H9 (cell line): Measurements from ENCODE around the gene FCN2. TPM values are rescaled to one million over a fixed set of nuclear protein-coding genes. Genes with fewer than 3 reads are reported as not detected.

Experiments used
- DNase-seq: peaks from one replicate; pipeline ENCODE4 v3.0.0-alpha.2; 2017
- H2AFZ ChIP-seq: one replicate; pipeline ENCODE4 v1.6.1; 2013; ENCODE audit warnings: mild to moderate bottlenecking, low read length, control low read depth, moderate library complexity
- H2AK5ac ChIP-seq: 2 replicates; pipeline ENCODE4 v1.6.1; 2013; ENCODE audit warnings: low read length, control low read depth, mixed read lengths; ENCODE audit not compliant: insufficient read length
- H2BK120ac ChIP-seq: one replicate; pipeline ENCODE4 v1.6.1; 2013; ENCODE audit warnings: low read depth, mild to moderate bottlenecking, low read length, control low read depth, inconsistent platforms; ENCODE audit not compliant: poor library complexity, severe bottlenecking
- H2BK12ac ChIP-seq: 2 replicates; pipeline ENCODE4 v1.6.1; 2013; ENCODE audit warnings: low read length, control low read depth, mixed read lengths, low read depth; ENCODE audit not compliant: insufficient read length
- H2BK15ac ChIP-seq: 2 replicates; pipeline ENCODE4 v1.6.1; 2013; ENCODE audit warnings: low read depth, low read length, control low read depth
- H2BK20ac ChIP-seq: one replicate; pipeline ENCODE4 v1.6.1; 2013; ENCODE audit warnings: low read depth, mild to moderate bottlenecking, low read length, control low read depth, inconsistent platforms; ENCODE audit not compliant: poor library complexity, severe bottlenecking
- H2BK5ac ChIP-seq: 2 replicates; pipeline ENCODE4 v1.6.1; 2013; ENCODE audit warnings: low read length, control low read depth, mixed read lengths; ENCODE audit not compliant: insufficient read length
- H3K14ac ChIP-seq: 2 replicates; pipeline ENCODE4 v1.6.1; 2013; ENCODE audit warnings: low read length, control low read depth; ENCODE audit not compliant: insufficient read depth
- H3K18ac ChIP-seq: 2 replicates; pipeline ENCODE4 v1.6.1; 2013; ENCODE audit warnings: low read depth, mild to moderate bottlenecking, mixed read lengths, low read length, control low read depth; ENCODE audit not compliant: insufficient read length
- H3K23ac ChIP-seq: 2 replicates; pipeline ENCODE4 v1.6.1; 2013; ENCODE audit warnings: low read length, control low read depth, mixed read lengths, low read depth; ENCODE audit not compliant: insufficient read length
- H3K23me2 ChIP-seq: 2 replicates; pipeline ENCODE4 v1.6.1; 2013; ENCODE audit warnings: low read depth, mild to moderate bottlenecking, mixed read lengths, low read length, control low read depth; ENCODE audit not compliant: insufficient read length, poor library complexity, severe bottlenecking
- H3K27ac ChIP-seq: 2 replicates; pipeline ENCODE4 v1.5.1; 2013; ENCODE audit warnings: low read length, control low read depth, mixed read lengths, low read depth; ENCODE audit not compliant: insufficient read length
- H3K27me3 ChIP-seq: 2 replicates; pipeline ENCODE4 v1.6.1; 2013; ENCODE audit warnings: low read length, control low read depth, inconsistent platforms; ENCODE audit not compliant: insufficient read depth
- H3K4ac ChIP-seq: 2 replicates; pipeline ENCODE4 v1.6.1; 2013; ENCODE audit warnings: low read depth, mild to moderate bottlenecking, control low read depth, inconsistent platforms, low read length, moderate library complexity
- H3K4me1 ChIP-seq: 2 replicates; pipeline ENCODE4 v1.6.1; 2013; ENCODE audit warnings: low read length, control low read depth, inconsistent platforms; ENCODE audit not compliant: insufficient read depth
- H3K4me2 ChIP-seq: 2 replicates; pipeline ENCODE4 v1.6.1; 2013; ENCODE audit warnings: low read length, control low read depth, mixed read lengths; ENCODE audit not compliant: insufficient read length, insufficient read depth
- H3K56ac ChIP-seq: 2 replicates; pipeline ENCODE4 v1.6.1; 2013; ENCODE audit warnings: low read depth, mild to moderate bottlenecking, mixed read lengths, low read length, control low read depth; ENCODE audit not compliant: insufficient read length
- H3K79me1 ChIP-seq: 2 replicates; pipeline ENCODE4 v1.6.1; 2013; ENCODE audit warnings: low read depth, mild to moderate bottlenecking, moderate library complexity, low read length, control low read depth, inconsistent platforms; ENCODE audit not compliant: insufficient read depth, poor library complexity, severe bottlenecking
- H3K79me2 ChIP-seq: 2 replicates; pipeline ENCODE4 v1.6.1; 2013; ENCODE audit warnings: low read length, control low read depth, inconsistent platforms; ENCODE audit not compliant: insufficient read depth
- H3K9ac ChIP-seq: 2 replicates; pipeline ENCODE4 v1.6.1; 2013; ENCODE audit warnings: low read length, control low read depth, mixed read lengths; ENCODE audit not compliant: insufficient read length; ENCODE audit errors: extremely low read depth
- H3K9me3 ChIP-seq: one replicate; pipeline ENCODE4 v1.6.1; 2013; ENCODE audit warnings: low read depth, low read length, inconsistent platforms; ENCODE audit not compliant: control insufficient read depth
- H3T11ph ChIP-seq: one replicate; pipeline ENCODE4 v1.6.1; 2013; ENCODE audit warnings: mild to moderate bottlenecking, low read length, control low read depth, inconsistent platforms
- H4K20me1 ChIP-seq: one replicate; pipeline ENCODE4 v1.6.1; 2013; ENCODE audit not compliant: control insufficient read depth, insufficient read length, insufficient read depth
- H4K5ac ChIP-seq: 2 replicates; pipeline ENCODE4 v1.6.1; 2013; ENCODE audit warnings: low read depth, mild to moderate bottlenecking, mixed read lengths, low read length, control low read depth; ENCODE audit not compliant: insufficient read length
- H4K8ac ChIP-seq: replicated peaks from 2 replicates; pipeline ENCODE4 v1.6.1; 2013; ENCODE audit warnings: low read length, control low read depth, mixed read lengths, low read depth; ENCODE audit not compliant: insufficient read length
- H4K91ac ChIP-seq: 2 replicates; pipeline ENCODE4 v1.6.1; 2013; ENCODE audit warnings: low read depth, mild to moderate bottlenecking, moderate library complexity, mixed read lengths, low read length, control low read depth; ENCODE audit not compliant: insufficient read length
- H3K27ac Mint-ChIP-seq, 3 experiments: 2 replicates in 2 of 3; 3 replicates in 1 of 3; pipeline ENCODE4 v1.8.0; 2020 to 2021; ENCODE audit warnings: mixed read lengths in 3 of 3, mild to moderate bottlenecking in 1 of 3, moderate library complexity in 1 of 3
- H3K27me3 Mint-ChIP-seq: 2 replicates; pipeline ENCODE4 v1.8.0; 2021; ENCODE audit warnings: low read depth, mild to moderate bottlenecking, moderate library complexity, mixed read lengths
- H3K36me3 Mint-ChIP-seq, 3 experiments: 2 replicates in 2 of 3; 3 replicates in 1 of 3; pipeline ENCODE4 v1.8.0; 2020 to 2021; ENCODE audit warnings: low read depth in 3 of 3, mixed read lengths in 3 of 3; ENCODE audit not compliant: insufficient read depth in 1 of 3
- H3K4me1 Mint-ChIP-seq, 2 experiments: 2 replicates each; pipeline ENCODE4 v1.8.0; 2020; ENCODE audit warnings: mixed read lengths in 2 of 2
- H3K4me3 Mint-ChIP-seq, 2 experiments: 2 replicates in 1 of 2; 3 replicates in 1 of 2; pipeline ENCODE4 v1.8.0; 2020 to 2021; ENCODE audit warnings: mild to moderate bottlenecking in 2 of 2, mixed read lengths in 2 of 2, moderate library complexity in 1 of 2
- H3K9me3 Mint-ChIP-seq, 2 experiments: 2 replicates in 1 of 2; 3 replicates in 1 of 2; pipeline ENCODE4 v1.8.0; 2020; ENCODE audit warnings: mild to moderate bottlenecking in 2 of 2, mixed read lengths in 2 of 2, moderate library complexity in 1 of 2
- WGBS: extraction: QIAGEN DNeasy Blood & Tissue Kit; methylation state at CpG from one replicate; pipeline ENCODE4 v1.1.7; 2013; ENCODE audit warnings: missing lambda C conversion rate, low lambda C conversion rate, mixed read lengths; ENCODE audit not compliant: insufficient read length; ENCODE audit errors: extremely low coverage; 5-methylcytosine and 5-hydroxymethylcytosine counted together
- total RNA-seq: library from RNA; stranded (reverse); gene quantifications from 2 replicates; pipeline ENCODE4 v1.2.1, GENCODE V29; 2021
- TF ChIP-seq, protein P1 (sequence below): fragments of 200-600 bp; sonication (generic); conservative IDR thresholded peaks from 3 replicates; pipeline ENCODE4 v1.8.0; 2021; ENCODE audit warnings: antibody characterized with exemption, mild to moderate bottlenecking

FCN2 gene
- total RNA-seq, 1 experiment from 2014 or later = not detected

DNA sequence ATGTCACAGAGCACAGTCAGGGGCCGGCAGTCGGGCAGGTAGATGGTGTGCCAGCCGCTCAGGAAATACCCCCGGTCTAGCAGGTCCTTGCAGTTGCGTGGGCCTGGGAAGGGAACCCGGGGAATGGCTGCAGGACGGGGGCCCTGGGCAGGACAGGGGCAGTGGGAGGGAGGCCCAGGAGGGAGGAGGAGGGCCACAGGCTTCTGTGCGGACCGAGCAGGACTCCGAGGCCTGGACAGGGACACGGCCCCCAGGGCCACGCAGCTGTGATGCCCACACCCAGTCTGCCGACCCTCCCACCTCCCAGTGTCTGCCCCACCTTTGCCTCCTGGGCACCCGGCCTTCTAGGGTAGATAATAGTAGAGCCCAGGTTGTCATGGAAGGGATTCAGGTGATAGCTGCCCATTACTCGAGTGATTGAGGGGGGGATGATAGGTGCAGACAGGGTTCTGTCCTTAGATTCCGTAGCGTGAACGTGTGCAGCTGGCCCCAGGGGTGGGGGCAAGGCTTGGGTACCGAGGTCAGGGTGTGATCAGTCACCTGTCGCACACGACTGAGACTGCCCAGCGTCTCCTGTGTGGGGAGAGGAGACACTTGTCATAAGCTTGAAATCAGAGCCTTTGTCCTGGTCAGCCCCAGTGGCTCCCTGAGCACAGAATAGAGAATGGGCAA is 32.6 kb downstream of the FCN2 start:
- H2BK5ac ChIP-seq = no peak overlapping the region
- no peak for DNase-seq
- TF ChIP-seq, protein P1, sequence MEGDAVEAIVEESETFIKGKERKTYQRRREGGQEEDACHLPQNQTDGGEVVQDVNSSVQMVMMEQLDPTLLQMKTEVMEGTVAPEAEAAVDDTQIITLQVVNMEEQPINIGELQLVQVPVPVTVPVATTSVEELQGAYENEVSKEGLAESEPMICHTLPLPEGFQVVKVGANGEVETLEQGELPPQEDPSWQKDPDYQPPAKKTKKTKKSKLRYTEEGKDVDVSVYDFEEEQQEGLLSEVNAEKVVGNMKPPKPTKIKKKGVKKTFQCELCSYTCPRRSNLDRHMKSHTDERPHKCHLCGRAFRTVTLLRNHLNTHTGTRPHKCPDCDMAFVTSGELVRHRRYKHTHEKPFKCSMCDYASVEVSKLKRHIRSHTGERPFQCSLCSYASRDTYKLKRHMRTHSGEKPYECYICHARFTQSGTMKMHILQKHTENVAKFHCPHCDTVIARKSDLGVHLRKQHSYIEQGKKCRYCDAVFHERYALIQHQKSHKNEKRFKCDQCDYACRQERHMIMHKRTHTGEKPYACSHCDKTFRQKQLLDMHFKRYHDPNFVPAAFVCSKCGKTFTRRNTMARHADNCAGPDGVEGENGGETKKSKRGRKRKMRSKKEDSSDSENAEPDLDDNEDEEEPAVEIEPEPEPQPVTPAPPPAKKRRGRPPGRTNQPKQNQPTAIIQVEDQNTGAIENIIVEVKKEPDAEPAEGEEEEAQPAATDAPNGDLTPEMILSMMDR = no peak
- H3K79me2 ChIP-seq = no peaks in the 10 kb centered on the region
- H2AK5ac ChIP-seq = no peak overlapping the region
- no peak overlapping the region for H3K23ac ChIP-seq
- no peak overlapping the region for H4K91ac ChIP-seq
- H4K20me1 ChIP-seq = no peaks in the 10 kb centered on the region
- H3K18ac ChIP-seq = no peak overlapping the region
- H3K23me2 ChIP-seq = no peaks in the 10 kb centered on the region
- no peaks in the 10 kb centered on the region; the same call in 1 of the 2 replicates for H3K27me3 Mint-ChIP-seq
- no peak overlapping the region for H2BK12ac ChIP-seq
- H4K8ac ChIP-seq = no peak overlapping the region
- no peak overlapping the region for H2BK20ac ChIP-seq
- H3K27ac ChIP-seq = no peak overlapping the region
- H3K27me3 ChIP-seq = no peaks in the 10 kb centered on the region
- no peaks in the 10 kb centered on the region for H3K79me1 ChIP-seq
- H3K9me3 ChIP-seq = no peaks in the 10 kb centered on the region
- H4K5ac ChIP-seq = no peak overlapping the region
- no peak overlapping the region for H2BK120ac ChIP-seq
- no peak overlapping the region for H3K9ac ChIP-seq
- H3K4me1 ChIP-seq = no peaks in the 10 kb centered on the region
- H3K36me3 Mint-ChIP-seq = no peaks in the 10 kb centered on the region
- no CpG with 5 or more reads among the region's 22 CpGs for WGBS
- no peak overlapping the region for H3K56ac ChIP-seq
- no peak overlapping the region; the same call in 1 of the 2 replicates for H3K14ac ChIP-seq
- H3T11ph ChIP-seq = no peak overlapping the region
- H3K9me3 Mint-ChIP-seq = no peaks in the 10 kb centered on the region
- H3K4ac ChIP-seq = no peak overlapping the region
- no peak overlapping the region for H3K4me2 ChIP-seq
- no peak overlapping the region for H2AFZ ChIP-seq
- 0 out of 2 replicates have a peak overlapping the region, but pooled peaks have one; percentile 16 for H2BK15ac ChIP-seq
- H3K4me3 Mint-ChIP-seq = no peak overlapping the region
- no peaks in the 10 kb centered on the region for H3K4me1 Mint-ChIP-seq
- peak overlapping the region in 1 of 3 experiments; percentile 72; a peak in 1 of 7 replicates for H3K27ac Mint-ChIP-seq
